ENCODE data around the gene KLHL1. TPM values are rescaled to one million over a fixed set of nuclear protein-coding genes. Genes with fewer than 3 reads are reported as not detected.

The KLHL1 gene
- total RNA-seq, 4 donors from 2014 or later, result not detected

- no peaks in the 10 kb centered on the region for H3K9me3 ChIP-seq
- 85 to 91% methylated on average over 3 of the region's 3 CpGs for WGBS, 2 donors
- H3K4me1 ChIP-seq, result no peaks in the 10 kb centered on the region
- H3K27ac ChIP-seq, result no peak overlapping the region
- no peaks in the 10 kb centered on the region for H3K36me3 ChIP-seq
- no peak overlapping the region for H3K4me3 ChIP-seq
- TF ChIP-seq POLR2A (IDR thresholded peaks at IDR 0.05), result no peak
- no peak for TF ChIP-seq CTCF (IDR thresholded peaks at IDR 0.05)
- TF ChIP-seq EP300 (IDR thresholded peaks at IDR 0.05), result no peak
- DNase-seq (ENCODE audit: low spot score in 2 of 2), result no peak
- no peaks in the 10 kb centered on the region for H3K27me3 ChIP-seq
Measured at GRCh38 chr13:70022646-70023045, 85.6 kb downstream of the KLHL1 start.

DNA sequence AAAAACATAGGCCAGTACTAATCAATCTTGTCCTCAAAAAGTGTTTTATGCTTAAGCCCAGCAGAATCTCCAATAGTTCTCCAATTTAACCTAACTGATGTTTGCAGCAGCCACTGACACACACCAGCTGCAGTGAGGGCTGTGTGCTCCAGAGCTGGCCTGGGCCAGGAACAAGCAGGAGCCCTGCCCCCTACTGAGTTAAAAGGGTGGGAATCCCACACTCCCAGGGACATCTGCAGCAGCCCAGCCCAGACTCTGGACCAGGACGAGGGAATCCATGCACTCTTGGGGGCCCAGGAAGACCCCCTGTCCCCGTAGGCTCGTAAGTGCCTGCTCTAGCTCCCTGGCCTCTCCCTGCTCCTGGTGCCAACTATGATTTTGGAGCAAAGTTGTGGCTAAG is 92.1 kb downstream of the KLHL1 start:
- Histone ChIP-seq H3K36me3 (no peaks in the 10 kb centered on the region), H3K27me3 (no peaks in the 10 kb centered on the region), H3K4me1 (no peaks in the 10 kb centered on the region), H3K9me3 (peaks cover 0 to 8% (median 0%) of the 10 kb centered on the region in 4 donors), H3K4me3 (no peak overlapping the region), H3K27ac (no peak overlapping the region)
- DNase-seq (ENCODE audit: low spot score in 2 of 2), result no peak
- 83 to 90% methylated on average over 2 to 3 of the region's 3 CpGs for WGBS, 2 donors
- no peak for TF ChIP-seq EP300 (IDR thresholded peaks at IDR 0.05)
- TF ChIP-seq CTCF (IDR thresholded peaks at IDR 0.05), result no peak
- TF ChIP-seq POLR2A (IDR thresholded peaks at IDR 0.05), result no peak

GRCh38 chr13:70014337-70014736 is 93.9 kb downstream of the KLHL1 start:
- H3K27me3 ChIP-seq, result no peaks in the 10 kb centered on the region
- H3K4me1 ChIP-seq, result no peaks in the 10 kb centered on the region
- no peak overlapping the region for H3K4me3 ChIP-seq
- H3K27ac ChIP-seq, result no peak overlapping the region
- DNase-seq (ENCODE audit: low spot score in 2 of 2), result no peak
- H3K9me3 ChIP-seq, result peaks cover 0 to 8% (median 0%) of the 10 kb centered on the region in 4 donors
- no peaks in the 10 kb centered on the region for H3K36me3 ChIP-seq
- TF ChIP-seq EP300 (IDR thresholded peaks at IDR 0.05), result no peak
- TF ChIP-seq POLR2A (IDR thresholded peaks at IDR 0.05), result no peak
- no peak for TF ChIP-seq CTCF (IDR thresholded peaks at IDR 0.05)

DNA sequence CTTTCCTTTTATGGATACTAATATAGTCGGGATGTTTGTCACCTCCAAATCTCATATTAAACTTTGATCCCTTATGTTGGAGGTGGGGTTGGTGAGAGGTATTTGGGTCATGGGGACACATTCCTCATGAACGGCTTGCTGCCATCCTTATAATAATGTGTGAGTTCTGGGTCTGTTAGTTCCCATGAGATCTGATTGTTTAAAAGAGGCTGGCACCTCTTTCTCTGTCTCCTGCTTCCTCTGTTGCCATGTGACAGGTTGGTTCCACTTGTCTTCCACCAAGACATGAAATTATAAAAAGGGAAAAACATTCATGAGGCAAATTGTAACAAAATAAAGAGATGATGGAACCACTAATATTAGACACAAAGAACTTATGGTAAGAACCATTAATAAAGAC is 108.4 kb downstream of the KLHL1 start:
- WGBS, 2 donors, result 69 to 70% methylated on average over 2 of the region's 2 CpGs
- no peaks in the 10 kb centered on the region for H3K9me3 ChIP-seq
- no peak overlapping the region for H3K27ac ChIP-seq
- no peak overlapping the region for H3K4me3 ChIP-seq
- TF ChIP-seq EP300 (IDR thresholded peaks at IDR 0.05) (no peak), POLR2A (IDR thresholded peaks at IDR 0.05) (no peak), CTCF (IDR thresholded peaks at IDR 0.05) (no peak)
- no peaks in the 10 kb centered on the region for H3K27me3 ChIP-seq
- no peaks in the 10 kb centered on the region for H3K36me3 ChIP-seq
- no peaks in the 10 kb centered on the region for H3K4me1 ChIP-seq
- DNase-seq (ENCODE audit: low spot score in 2 of 2), result no peak

- H3K4me1 ChIP-seq, result no peaks in the 10 kb centered on the region
- no peaks in the 10 kb centered on the region for H3K36me3 ChIP-seq
- WGBS, 2 donors, result 90 to 94% methylated on average over 4 of the region's 4 CpGs
- H3K4me3 ChIP-seq, result no peak overlapping the region
- TF ChIP-seq EP300 (IDR thresholded peaks at IDR 0.05) (no peak), POLR2A (IDR thresholded peaks at IDR 0.05) (no peak), CTCF (IDR thresholded peaks at IDR 0.05) (no peak)
- no peaks in the 10 kb centered on the region for H3K27me3 ChIP-seq
- H3K9me3 ChIP-seq, result no peaks in the 10 kb centered on the region
- no peak overlapping the region for H3K27ac ChIP-seq
- DNase-seq (ENCODE audit: low spot score in 2 of 2), result no peak
Measured at GRCh38 chr13:69997061-69997460, 111.2 kb downstream of the KLHL1 start.
